IPS-18c (cell line): ENCODE results near the gene PRR35.

Experiments used
- H3K4me3 ChIP-seq: 2 replicates; pipeline ENCODE4 v1.7.0; 2013; ENCODE audit warnings: low read depth, mild to moderate bottlenecking, low read length, moderate library complexity; ENCODE audit not compliant: insufficient read depth
- H3K9me3 ChIP-seq: one replicate; pipeline ENCODE4 v1.6.1; 2013; ENCODE audit warnings: mild to moderate bottlenecking, low read length, moderate library complexity; ENCODE audit not compliant: control insufficient read depth, insufficient read depth

The PRR35 gene

DNA sequence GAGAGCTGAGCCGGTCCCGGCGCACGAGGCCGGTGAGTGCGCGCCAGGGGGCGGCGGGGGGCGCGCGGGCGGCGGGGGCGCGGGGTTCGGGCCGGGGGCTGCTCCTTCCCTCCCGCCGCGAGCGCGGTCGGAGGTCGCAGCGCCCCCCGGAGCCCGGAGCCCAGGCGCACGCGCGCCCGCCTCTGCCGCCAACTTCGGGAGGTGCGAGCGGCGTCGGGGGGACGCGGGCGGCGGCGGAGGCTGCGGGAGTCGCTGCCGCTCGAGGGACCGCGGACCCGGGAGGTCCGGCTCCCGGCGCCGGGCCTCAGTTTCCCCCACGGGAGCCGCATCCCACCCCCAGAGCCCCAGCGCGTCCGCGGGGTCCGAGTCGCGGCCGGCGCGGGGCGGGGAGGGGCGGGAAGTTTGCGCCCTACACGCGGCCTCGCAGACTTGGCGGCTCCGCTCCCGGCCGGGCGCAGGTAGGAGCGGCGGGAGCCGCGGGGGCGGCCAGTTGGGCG, at the start of gene PRR35:
Gene PRR35, plus strand, starts transcription at position 191 of the 497 bp plus-strand sequence. CDS start 2,901 bp downstream, outside the sequence.
- Histone ChIP-seq H3K9me3 (no peaks in the 10 kb centered on the region), H3K4me3 (peak within 1 kb of the TSS; percentile 52; the same call in 1 of the 2 replicates)

DNA sequence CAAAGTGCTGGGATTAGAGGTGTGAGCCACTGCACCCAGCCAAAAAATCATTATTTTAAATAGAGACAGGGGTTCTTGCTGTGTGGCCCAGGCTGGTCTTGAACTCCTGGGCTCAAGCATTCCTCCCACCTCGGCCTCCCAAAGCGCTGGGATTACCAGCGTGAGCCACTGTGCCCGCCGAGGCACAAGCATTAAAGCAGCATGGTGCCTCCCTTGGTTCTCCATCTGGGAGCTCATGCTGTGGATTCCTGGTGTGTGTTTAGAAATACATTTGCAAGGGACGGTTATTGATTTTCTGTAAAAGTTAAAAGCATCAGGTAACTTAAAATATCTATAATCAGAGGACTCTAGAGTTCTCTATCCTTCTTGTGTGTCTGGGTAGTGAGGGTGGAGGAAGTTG, 47.4 kb upstream of the PRR35 start:
- Histone ChIP-seq H3K4me3 (no peak overlapping the region), H3K9me3 (peaks cover 3% of the 10 kb centered on the region)

DNA sequence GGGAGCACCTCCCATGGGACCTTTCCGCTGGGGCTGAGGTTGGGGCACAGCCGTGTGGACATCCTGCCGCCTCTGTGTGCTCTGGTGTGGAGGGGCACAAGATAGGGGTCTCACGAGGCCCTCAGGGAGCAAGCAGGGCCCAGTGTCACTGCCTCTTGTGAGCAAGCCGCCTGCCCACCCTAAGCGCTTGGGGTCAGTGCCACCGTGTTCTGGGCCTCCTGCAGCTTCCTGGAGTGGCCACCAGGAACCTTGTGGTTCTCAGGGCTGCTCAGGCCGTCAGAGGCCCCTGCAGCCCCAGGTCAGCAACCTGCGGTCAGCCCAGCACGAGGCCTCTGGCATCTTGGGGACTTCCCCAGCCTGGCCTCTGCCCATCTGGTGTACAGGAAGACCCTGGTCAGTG, 46.2 kb upstream of the PRR35 start:
- H3K9me3 ChIP-seq: peaks cover 3% of the 10 kb centered on the region

GRCh38 chr16:515175-515938, 44.8 kb upstream of the PRR35 start:
- H3K9me3 ChIP-seq: peaks cover 2% of the 10 kb centered on the region
- no peak overlapping the region for H3K4me3 ChIP-seq

More for the DNA sequence above, 46.2 kb upstream of the PRR35 start:
- H3K4me3 ChIP-seq: no peak overlapping the region

- no peak overlapping the region for H3K4me3 ChIP-seq
- no peaks in the 10 kb centered on the region for H3K9me3 ChIP-seq
These were observed 44.3 kb upstream of the PRR35 start for GRCh38 chr16:515939-516226.

GRCh38 chr16:516301-516700, 43.9 kb upstream of the PRR35 start:
- no peaks in the 10 kb centered on the region for H3K9me3 ChIP-seq

GRCh38 chr16:518858-519257, 41.3 kb upstream of the PRR35 start:
- Histone ChIP-seq H3K9me3 (no peaks in the 10 kb centered on the region), H3K4me3 (no peak overlapping the region)

More at GRCh38 chr16:516301-516700, 43.9 kb upstream of the PRR35 start:
- H3K4me3 ChIP-seq: no peak overlapping the region

DNA sequence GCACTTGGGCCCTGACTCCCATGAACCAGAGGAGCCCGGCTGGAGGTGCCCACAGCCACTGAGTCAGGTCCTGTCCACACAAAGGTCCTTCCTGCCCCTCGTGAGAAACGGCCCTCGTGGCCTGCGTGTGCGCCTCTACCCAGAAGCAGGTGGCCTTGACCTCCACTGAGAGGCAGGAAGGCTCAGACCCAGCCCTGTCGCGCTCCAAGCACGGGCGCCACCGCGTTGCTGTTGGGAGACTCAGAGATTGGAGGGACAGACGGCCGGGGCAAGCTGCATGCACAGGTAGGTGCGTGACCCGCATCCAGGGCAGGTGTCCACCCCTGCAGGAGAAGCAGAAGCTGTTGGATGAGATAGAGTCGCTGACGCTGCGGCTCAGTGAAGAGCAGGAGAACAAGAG, 40.8 kb upstream of the PRR35 start:
- Histone ChIP-seq H3K4me3 (no peak overlapping the region), H3K9me3 (no peaks in the 10 kb centered on the region)

- H3K9me3 ChIP-seq: no peaks in the 10 kb centered on the region
- H3K4me3 ChIP-seq: no peak overlapping the region
These were observed 40.1 kb upstream of the PRR35 start for GRCh38 chr16:519841-520687.

- Histone ChIP-seq H3K4me3 (no peak overlapping the region), H3K9me3 (peaks cover 2% of the 10 kb centered on the region)
These were observed 39.3 kb upstream of the PRR35 start for GRCh38 chr16:520847-521246.

DNA sequence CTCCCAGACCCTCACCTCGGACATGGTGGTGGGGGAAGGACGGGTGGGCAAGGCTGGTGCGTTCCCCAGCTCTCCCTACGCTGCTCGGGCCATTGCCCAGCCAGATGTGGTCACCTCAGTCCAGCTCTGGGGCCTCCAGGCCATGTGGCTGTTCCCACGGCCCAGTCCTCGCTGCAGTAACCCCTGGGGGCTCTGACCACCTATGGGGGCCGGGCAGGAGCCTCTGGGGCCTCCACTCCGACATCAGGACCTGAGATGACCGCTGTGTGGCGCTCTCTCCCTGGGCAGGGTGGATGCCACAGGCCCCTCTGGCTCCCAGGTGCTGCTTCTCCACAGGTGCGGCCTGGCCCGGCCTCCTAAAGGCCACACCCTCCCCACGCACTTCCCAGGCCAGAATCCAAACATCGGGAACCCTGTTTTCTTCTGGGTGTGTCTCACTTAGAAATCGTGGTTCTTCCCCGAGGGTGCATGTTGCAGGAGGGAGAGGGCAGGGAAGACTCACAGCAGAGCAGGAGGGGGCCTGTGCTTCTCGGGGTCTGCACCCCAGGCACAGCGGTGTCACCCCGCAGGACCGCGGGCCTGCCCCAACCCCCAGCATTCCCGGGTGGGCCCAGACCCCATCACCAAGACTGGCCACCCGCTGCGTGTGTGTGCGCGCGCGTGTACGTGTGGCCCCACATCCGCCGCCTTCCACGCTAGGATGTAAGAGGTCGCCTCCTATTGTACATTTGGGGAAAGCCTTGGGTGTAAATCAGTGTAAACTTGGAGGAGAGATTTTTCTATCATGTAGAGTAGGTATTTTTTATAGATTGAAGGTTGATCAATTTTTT, 38.6 kb upstream of the PRR35 start:
- Histone ChIP-seq H3K9me3 (peaks cover 2% of the 10 kb centered on the region), H3K4me3 (no peak overlapping the region)

GRCh38 chr16:522320-523096, 37.7 kb upstream of the PRR35 start:
- Histone ChIP-seq H3K9me3 (peaks cover 2% of the 10 kb centered on the region), H3K4me3 (no peak overlapping the region)

DNA sequence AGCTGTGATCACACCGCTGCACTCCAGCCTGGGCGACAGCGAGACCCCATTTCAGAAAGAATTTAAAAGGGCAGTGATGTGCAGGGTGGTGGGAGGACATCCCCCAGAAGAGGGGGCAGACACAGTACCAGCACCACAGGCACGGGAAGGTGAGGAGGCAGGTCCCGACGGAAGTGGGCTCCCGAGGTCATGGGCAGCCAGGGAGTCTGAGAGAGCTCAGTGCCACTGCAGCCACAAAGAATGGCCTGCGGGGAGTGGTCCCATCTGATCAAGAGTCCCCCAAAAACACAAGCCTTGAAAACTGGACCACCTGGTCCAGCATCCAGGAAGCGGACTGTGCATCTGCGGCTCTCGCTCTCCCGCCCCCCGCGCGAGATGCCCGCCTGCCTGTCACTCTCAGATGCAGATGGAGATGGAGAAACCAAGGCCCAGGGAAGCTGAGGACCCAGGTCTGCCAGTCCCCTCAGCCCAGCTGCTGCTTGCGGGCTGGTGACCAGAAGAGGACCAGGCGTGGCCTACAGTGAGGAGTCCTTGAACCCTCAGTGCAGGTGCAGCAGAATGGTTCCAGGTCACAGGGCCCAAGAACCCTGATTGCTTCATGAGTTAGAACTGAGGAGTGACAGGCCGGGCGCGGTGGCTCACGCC, 37.0 kb upstream of the PRR35 start:
- Histone ChIP-seq H3K9me3 (peaks cover 2% of the 10 kb centered on the region), H3K4me3 (no peak overlapping the region)

- Histone ChIP-seq H3K4me3 (no peak overlapping the region), H3K9me3 (peaks cover 2% of the 10 kb centered on the region)
These were observed 35.7 kb upstream of the PRR35 start for GRCh38 chr16:524274-525040.

- Histone ChIP-seq H3K4me3 (no peak overlapping the region), H3K9me3 (peaks cover 2% of the 10 kb centered on the region)
These were observed 35.1 kb upstream of the PRR35 start for GRCh38 chr16:525123-525519.
